ENCODE measurements around the gene INPP4B. TPM values are rescaled to one million over a fixed set of nuclear protein-coding genes. Genes with fewer than 3 reads are reported as not detected.
A peak's percentile ranks its signal among the peaks of the same experiment; 100 is the strongest.

Gene INPP4B
- total RNA-seq, 1 donor from 2014 or later: 12.0 TPM

- TF ChIP-seq CTCF (conservative IDR thresholded peaks at IDR 0.05; ENCODE audit: low read depth, low read length): peak; percentile 46
- no peak for DNase-seq (ENCODE audit: low read depth)
- no peak overlapping the region for H3K4me3 ChIP-seq (ENCODE audit: low read depth, low read length)
Observed at GRCh38 chr4:142850478-142850877, 4.4 kb upstream of the INPP4B start.

GRCh38 chr4:142846729-142847596, 862 bp upstream of the INPP4B start:
- no peak for DNase-seq (ENCODE audit: low read depth)
- peak; percentile 63 for TF ChIP-seq CTCF (conservative IDR thresholded peaks at IDR 0.05; ENCODE audit: low read depth, low read length)
- H3K4me3 ChIP-seq (ENCODE audit: low read depth, low read length): peak overlapping the region; percentile 64

GRCh38 chr4:142845293-142846107, 601 bp downstream of the INPP4B start:
- DNase-seq (ENCODE audit: low read depth): no peak
- peak overlapping the region; percentile 64 for H3K4me3 ChIP-seq (ENCODE audit: low read depth, low read length)
- TF ChIP-seq CTCF (conservative IDR thresholded peaks at IDR 0.05; ENCODE audit: low read depth, low read length): no peak

GRCh38 chr4:142844782-142845181, 1.3 kb downstream of the INPP4B start:
- H3K4me3 ChIP-seq (ENCODE audit: low read depth, low read length): no peak overlapping the region
- TF ChIP-seq CTCF (conservative IDR thresholded peaks at IDR 0.05; ENCODE audit: low read depth, low read length): no peak
- no peak for DNase-seq (ENCODE audit: low read depth)

GRCh38 chr4:142840516-142841123, 5.5 kb downstream of the INPP4B start:
- TF ChIP-seq CTCF (conservative IDR thresholded peaks at IDR 0.05; ENCODE audit: low read depth, low read length): peak; percentile 75
- DNase-seq (ENCODE audit: low read depth): peak; percentile 16

GRCh38 chr4:142838778-142839177, 7.3 kb downstream of the INPP4B start:
- H3K4me3 ChIP-seq (ENCODE audit: low read depth, low read length): no peak overlapping the region
- DNase-seq (ENCODE audit: low read depth): no peak
- TF ChIP-seq CTCF (conservative IDR thresholded peaks at IDR 0.05; ENCODE audit: low read depth, low read length): no peak

More at GRCh38 chr4:142840516-142841123, 5.5 kb downstream of the INPP4B start:
- H3K4me3 ChIP-seq (ENCODE audit: low read depth, low read length): no peak overlapping the region

Measured in epithelial cell of proximal tubule (primary cell).